GM23248 (cell line): ENCODE data around the gene HOXA6.

Experiments used
- EZH2 ChIP-seq: fragments of 200-600 bp; sonication (generic); IDR thresholded peaks from 2 replicates; pipeline ENCODE4 v1.6.1; 2018; ENCODE audit warnings: antibody characterized with exemption, mild to moderate bottlenecking; ENCODE audit not compliant: insufficient read depth, poor library complexity, severe bottlenecking
- EZH2phosphoT487 ChIP-seq: fragments of 200-600 bp; sonication (generic); IDR thresholded peaks from 2 replicates; pipeline ENCODE4 v1.6.1; 2018; ENCODE audit warnings: antibody characterized with exemption, moderate library complexity, mild to moderate bottlenecking, low read depth; ENCODE audit not compliant: insufficient read depth

- TF ChIP-seq EZH2 (no peak), EZH2phosphoT487 (no peak)
These were observed 35.8 kb downstream of the HOXA6 start for GRCh38 chr7:27111751-27112277.
